ENCODE data around the gene GALK1.

Gene GALK1

DNA sequence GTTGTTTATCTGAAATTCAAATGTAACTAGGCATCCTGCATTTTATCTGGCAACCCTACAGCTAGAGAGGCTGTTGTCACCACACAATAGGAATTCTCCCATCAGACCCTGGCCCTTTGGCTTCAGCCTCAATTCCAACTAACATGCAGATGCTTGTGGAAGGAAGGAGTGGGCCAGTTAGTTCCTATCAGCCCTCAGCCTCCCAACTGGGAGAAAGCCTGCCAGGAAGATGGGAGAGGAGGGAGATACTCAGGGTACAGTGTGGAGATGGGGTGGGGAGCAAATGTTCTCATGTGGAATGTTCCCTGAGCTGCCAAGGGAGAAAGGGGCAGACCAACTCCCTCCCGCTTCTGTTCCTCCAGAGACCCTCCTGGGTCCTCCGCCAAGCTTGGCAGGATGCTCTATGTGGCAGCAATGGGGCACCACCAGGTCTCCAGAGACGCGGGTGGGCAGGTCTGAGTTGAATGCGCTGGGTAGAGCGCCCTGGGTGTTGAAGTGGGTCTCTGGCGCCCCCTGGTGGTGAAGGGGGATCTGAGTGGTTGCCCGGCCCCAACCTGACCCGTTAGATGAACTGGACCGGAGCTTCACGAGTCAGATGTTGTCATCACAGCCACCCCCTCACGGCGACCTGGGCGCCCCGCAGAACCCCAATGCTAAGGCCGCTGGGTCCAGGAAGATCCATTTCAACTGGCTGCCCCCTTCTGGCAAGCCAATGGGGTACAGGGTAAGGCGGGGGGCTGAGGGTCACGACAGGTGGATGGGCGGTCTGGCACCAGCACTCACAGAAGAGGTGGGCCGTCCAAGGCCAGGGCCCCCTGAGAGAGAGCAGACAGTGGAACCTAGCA lies 15.2 kb downstream of the GALK1 start:
- peak; percentile 90 for DNase-seq (ENCODE audit: low spot score)

DNA sequence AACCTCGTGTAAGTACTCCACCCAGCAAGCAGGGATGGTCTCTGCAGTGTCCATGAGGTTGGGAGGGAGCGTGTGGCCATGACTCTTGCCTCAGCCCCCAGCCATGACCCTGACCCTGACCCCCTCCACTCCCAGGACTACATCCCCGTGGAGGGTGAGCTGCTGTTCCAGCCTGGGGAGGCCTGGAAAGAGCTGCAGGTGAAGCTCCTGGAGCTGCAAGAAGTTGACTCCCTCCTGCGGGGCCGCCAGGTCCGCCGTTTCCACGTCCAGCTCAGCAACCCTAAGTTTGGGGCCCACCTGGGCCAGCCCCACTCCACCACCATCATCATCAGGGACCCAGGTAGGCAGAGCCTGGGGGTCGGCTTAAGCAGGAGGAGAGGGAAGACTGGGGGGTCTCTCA lies 16.3 kb downstream of the GALK1 start:
- no peak for DNase-seq (ENCODE audit: low spot score)

DNA sequence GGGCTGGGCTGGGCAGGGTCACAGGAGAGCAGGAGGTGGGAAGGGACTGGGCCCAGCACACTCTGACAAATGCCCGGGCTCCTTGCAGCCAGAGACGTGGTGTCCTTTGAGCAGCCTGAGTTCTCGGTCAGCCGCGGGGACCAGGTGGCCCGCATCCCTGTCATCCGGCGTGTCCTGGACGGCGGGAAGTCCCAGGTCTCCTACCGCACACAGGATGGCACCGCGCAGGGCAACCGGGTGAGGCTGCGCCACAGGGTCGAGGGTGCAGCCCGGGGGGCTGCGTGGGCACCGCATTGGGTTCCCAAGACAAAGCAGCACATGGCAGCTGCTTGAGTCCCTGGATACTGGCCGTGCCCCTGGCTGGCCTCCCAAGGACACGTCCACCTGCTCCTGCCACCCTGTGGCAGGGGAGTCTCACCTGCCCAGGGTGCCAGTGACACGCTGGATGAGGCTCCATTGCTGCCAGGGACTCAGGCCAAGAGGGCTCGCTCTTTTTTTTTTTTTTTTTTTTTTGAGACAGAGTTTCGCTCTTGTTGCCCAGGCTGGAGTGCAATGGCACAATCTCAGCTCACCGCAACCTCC lies 21.3 kb downstream of the GALK1 start:
- DNase-seq (ENCODE audit: low spot score), result no peak

- no peak for DNase-seq (ENCODE audit: low spot score)
Measured at GRCh38 chr17:75742337-75742736, 22.7 kb downstream of the GALK1 start.

DNA sequence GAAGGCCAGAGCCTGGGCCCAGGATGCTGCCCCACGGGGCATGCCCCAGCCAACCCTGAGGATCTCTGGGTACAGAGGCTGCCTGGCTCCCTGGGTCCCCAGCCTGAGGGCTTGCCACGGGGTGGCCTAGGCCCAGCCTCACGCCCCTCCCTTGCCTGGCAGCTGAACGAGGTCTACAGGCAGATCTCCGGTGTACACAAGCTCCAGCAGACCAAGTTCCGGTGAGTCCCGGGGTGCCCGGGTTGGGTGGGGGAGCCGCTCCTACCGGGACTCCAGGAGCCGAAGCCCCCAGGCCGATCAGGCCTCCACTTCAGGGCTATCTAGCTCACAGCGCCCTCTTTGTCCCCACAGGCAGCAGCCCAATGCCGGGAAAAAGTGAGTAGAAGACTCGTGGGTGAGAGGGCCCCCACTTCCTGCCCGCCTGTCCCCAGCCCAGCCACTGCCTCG lies 24.3 kb downstream of the GALK1 start:
- no peak for DNase-seq (ENCODE audit: low spot score)

GRCh38 chr17:75740215-75740614 lies 24.8 kb downstream of the GALK1 start:
- DNase-seq (ENCODE audit: low spot score), result no peak

GRCh38 chr17:75739801-75740200 lies 25.2 kb downstream of the GALK1 start:
- no peak for DNase-seq (ENCODE audit: low spot score)

GRCh38 chr17:75739174-75739573 lies 25.8 kb downstream of the GALK1 start:
- DNase-seq (ENCODE audit: low spot score), result no peak

- DNase-seq (ENCODE audit: low spot score), result peak; percentile 67
Measured at GRCh38 chr17:75738218-75738802, 26.7 kb downstream of the GALK1 start.

- DNase-seq (ENCODE audit: low spot score), result no peak
Measured at GRCh38 chr17:75737133-75737962, 27.6 kb downstream of the GALK1 start.

DNA sequence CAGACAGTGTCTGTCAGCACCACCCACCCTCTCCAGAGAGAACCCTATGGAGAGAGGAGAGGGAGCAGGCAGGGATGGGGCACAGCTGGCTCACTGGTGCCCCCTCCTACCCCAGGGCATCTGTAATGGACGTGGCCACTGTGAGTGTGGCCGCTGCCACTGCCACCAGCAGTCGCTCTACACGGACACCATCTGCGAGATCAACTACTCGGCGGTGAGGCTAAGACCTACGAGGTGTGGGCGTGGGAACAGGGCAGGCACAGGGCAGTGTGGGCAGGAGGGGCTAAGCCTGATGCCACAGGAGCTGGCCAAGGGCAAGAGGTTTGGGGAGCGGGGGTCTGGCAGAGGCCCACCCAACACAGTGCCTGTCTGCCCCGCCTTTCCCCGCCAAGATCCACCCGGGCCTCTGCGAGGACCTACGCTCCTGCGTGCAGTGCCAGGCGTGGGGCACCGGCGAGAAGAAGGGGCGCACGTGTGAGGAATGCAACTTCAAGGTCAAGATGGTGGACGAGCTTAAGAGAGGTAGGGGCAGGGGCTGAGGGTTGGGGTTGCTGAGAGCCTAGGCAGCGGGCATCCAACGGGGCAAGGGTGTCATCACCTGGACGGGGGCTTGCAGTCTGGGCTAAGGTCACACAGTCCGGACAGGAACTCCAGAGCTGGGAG lies 28.7 kb downstream of the GALK1 start:
- DNase-seq (ENCODE audit: low spot score), result no peak

GRCh38 chr17:75734674-75735294 lies 30.2 kb downstream of the GALK1 start:
- DNase-seq (ENCODE audit: low spot score), result no peak

GRCh38 chr17:75733471-75733870 lies 31.5 kb downstream of the GALK1 start:
- DNase-seq (ENCODE audit: low spot score), result no peak

DNA sequence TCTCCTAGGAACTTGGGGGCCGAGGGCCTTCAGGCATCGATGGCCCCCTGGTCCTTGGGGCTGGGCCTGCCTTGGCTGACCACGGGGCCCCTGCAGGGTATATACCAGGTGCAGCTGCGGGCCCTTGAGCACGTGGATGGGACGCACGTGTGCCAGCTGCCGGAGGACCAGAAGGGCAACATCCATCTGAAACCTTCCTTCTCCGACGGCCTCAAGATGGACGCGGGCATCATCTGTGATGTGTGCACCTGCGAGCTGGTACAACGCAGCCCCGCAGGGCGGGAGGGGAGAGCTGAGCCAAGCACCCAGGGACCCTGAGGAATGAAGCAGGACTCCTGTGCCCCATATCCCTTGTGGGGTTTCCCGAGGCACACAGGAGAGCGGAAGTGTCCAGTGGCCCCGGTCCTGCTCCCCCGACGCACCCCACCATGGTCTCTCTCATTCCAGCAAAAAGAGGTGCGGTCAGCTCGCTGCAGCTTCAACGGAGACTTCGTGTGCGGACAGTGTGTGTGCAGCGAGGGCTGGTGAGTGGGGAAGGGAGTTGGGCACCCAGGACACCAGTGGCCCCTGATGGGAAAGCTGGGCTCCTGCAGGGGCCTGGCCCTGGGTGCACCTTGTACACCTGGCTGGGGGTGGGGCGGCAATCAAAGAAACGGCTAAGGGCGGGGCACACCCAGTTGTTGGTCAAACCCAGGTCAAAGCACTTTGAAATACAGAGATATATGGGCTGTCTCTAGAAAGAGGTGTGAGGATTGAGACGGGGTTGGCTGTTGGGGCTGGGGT lies 33.1 kb downstream of the GALK1 start:
- DNase-seq (ENCODE audit: low spot score), result no peak

- no peak for DNase-seq (ENCODE audit: low spot score)
Measured at GRCh38 chr17:75731086-75731715, 33.8 kb downstream of the GALK1 start.

- no peak for DNase-seq (ENCODE audit: low spot score)
Measured at GRCh38 chr17:75730065-75730464, 34.9 kb downstream of the GALK1 start.

DNA sequence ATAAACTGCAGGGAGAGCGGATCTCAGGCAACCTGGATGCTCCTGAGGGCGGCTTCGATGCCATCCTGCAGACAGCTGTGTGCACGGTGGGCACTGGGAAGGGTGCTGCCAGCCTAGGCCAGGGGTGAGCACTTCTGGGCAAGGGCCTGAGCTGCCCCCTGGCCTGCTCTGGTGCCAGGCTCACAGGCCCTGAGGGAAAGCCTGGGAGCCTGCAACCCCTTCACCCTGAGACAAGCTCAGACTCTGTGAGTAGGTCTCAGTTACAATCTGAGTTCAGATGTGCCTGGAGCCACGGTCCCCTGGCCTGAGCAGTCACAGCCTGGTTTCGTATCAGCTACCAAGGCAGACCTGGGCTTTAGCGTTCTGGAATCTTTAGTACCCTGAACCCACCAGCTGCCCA lies 35.6 kb downstream of the GALK1 start:
- DNase-seq (ENCODE audit: low spot score), result no peak

DNA sequence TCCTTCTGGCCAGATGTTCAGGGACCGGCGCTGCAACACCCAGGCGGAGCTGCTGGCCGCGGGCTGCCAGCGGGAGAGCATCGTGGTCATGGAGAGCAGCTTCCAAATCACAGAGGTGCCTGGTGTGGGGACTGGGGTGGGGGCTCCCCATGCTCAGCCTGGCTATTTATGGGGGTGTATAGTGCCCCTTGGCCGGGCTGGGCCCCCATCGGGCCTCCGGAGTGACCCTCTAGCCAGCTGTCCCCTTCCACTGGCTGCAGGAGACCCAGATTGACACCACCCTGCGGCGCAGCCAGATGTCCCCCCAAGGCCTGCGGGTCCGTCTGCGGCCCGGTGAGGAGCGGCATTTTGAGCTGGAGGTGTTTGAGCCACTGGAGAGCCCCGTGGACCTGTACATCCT lies 37.6 kb downstream of the GALK1 start:
- no peak for DNase-seq (ENCODE audit: low spot score)

DNA sequence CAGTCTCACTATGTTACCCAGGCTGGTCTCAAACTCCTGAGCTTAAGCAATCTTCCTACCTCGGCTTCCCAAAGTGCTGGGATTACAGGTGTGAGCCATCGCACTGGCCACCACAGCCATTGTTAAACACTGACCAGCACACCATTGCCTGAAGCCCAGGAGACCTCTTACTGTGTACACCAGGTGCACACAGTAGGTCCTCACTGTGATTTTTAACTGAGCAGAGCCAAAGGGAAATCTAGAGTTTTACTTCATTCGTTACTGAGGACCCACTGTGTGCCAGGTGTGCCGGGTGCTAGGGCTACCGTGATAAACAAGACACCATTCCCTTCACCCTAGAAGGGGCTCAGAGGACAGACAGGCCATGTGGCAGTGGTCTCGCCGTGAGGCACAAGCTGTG lies 39.5 kb downstream of the GALK1 start:
- DNase-seq (ENCODE audit: low spot score), result no peak

Data from AG20443 (cell line).